ENCODE results near the gene SLC25A21.

The SLC25A21 gene

DNA sequence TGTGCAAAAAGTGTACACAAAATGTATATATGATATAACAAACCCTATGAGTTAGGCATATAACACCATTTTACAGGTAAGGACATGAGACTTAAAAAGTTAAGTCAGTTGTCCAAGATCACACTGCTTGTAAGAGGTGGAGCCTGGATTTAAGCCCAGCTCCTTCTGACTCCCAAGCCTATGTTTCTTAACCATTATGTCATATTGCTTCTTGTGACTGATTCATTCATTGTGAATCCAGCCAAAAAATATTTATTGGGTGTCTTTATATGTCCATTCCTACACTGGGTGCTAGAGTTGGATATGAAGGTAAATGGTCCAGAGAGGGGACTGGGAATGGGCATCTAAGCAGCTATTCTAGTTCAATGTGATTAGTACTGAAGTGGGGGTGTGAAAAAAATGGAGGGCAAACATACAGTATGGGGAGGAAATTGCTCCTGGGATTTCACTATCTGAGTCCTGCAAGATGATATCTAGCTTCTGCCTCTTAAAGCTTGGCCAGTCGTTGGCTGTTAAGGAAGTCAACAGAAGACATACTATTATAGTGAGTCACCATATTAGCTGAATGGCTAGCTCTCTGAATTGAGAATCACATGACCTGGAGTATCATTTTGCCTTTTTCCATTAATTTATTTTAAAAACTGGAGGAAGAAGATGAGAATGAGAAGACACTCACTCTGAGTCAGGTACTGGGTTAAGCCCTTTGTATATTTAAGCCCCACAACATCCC lies 481.9 kb downstream of the SLC25A21 start:
- no peak for DNase-seq (ENCODE audit: low read depth)
- no peak overlapping the region for H3K4me3 ChIP-seq (ENCODE audit: low read depth, low read length)
- TF ChIP-seq, protein P1, sequence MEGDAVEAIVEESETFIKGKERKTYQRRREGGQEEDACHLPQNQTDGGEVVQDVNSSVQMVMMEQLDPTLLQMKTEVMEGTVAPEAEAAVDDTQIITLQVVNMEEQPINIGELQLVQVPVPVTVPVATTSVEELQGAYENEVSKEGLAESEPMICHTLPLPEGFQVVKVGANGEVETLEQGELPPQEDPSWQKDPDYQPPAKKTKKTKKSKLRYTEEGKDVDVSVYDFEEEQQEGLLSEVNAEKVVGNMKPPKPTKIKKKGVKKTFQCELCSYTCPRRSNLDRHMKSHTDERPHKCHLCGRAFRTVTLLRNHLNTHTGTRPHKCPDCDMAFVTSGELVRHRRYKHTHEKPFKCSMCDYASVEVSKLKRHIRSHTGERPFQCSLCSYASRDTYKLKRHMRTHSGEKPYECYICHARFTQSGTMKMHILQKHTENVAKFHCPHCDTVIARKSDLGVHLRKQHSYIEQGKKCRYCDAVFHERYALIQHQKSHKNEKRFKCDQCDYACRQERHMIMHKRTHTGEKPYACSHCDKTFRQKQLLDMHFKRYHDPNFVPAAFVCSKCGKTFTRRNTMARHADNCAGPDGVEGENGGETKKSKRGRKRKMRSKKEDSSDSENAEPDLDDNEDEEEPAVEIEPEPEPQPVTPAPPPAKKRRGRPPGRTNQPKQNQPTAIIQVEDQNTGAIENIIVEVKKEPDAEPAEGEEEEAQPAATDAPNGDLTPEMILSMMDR (IDR thresholded peaks at IDR 0.05; ENCODE audit: low read depth, low read length, missing control alignments), result no peak

DNA sequence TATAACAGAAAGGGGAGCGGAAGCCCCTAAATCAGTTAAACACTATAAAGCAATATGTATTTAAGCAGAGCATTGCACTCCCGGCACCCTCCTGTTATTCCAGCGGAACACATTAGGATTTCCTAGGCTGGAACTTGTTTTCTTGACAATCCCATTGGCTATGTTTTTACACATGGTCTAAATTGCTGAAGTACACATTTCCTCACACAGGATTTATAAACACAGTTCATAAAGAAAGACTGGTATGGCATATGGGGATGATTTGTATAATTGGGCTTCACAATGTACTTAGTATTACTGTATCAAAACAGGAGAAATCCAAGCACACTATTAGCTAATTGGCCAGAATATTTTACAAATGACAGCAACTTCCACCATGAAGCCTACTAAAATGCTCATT lies 487.5 kb downstream of the SLC25A21 start:
- no peak overlapping the region for H3K4me3 ChIP-seq (ENCODE audit: low read depth, low read length)
- TF ChIP-seq, protein P1 (IDR thresholded peaks at IDR 0.05; ENCODE audit: low read depth, low read length, missing control alignments), result no peak
- DNase-seq (ENCODE audit: low read depth), result no peak

DNA sequence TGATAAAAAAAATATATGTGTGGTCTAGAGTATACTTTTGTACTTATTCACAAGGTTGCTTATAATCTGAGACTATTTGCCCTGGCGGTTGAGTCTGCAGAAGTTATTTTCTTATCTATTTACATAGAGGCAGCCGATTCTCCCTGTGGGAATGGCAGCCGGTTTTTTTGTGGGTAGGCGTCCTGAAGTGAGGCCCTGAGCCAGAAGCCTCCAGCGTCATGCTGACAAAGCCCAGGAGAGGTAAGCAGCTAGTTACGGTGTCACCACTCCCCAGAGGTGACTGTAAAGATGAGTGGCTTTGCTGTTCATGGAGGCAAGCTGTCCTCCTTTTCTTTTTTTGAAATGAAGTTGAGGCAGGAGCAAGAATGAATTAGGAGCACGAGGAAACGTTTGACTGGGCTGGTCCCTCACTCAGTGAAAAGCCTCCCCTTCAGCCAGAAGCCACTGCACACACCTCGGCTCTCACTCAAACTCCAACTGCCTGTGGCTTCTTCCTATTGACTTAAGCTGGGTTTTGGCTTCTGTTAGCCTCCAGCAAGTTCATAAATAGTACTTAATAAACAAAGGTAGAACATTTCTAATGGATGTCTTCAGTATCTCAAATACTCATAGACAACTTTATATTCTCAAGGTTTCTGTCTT lies 489.2 kb downstream of the SLC25A21 start:
- no peak overlapping the region for H3K4me3 ChIP-seq (ENCODE audit: low read depth, low read length)
- no peak for DNase-seq (ENCODE audit: low read depth)
- TF ChIP-seq, protein P1 (IDR thresholded peaks at IDR 0.05; ENCODE audit: low read depth, low read length, missing control alignments), result no peak

DNA sequence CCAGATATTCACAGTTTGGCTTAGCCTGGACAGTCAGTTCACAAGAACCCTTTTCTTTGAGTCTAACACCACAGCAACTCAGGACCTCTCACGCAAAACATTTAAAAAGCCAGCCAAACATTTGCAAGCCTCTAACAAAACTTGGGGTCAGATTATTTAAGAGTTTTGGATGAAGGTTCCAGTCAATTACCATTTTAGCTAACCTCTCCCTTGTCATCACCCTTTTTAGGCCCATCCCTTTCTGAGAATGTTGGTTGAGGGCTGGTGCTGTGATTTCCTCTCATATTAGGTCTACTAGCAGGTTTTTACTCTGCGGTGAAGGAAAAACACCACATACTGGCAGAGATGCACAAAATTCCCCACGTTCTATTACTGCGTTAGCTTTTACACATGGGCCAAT lies 490.1 kb downstream of the SLC25A21 start:
- no peak overlapping the region for H3K4me3 ChIP-seq (ENCODE audit: low read depth, low read length)
- TF ChIP-seq, protein P1 (IDR thresholded peaks at IDR 0.05; ENCODE audit: low read depth, low read length, missing control alignments), result no peak
- DNase-seq (ENCODE audit: low read depth), result no peak

DNA sequence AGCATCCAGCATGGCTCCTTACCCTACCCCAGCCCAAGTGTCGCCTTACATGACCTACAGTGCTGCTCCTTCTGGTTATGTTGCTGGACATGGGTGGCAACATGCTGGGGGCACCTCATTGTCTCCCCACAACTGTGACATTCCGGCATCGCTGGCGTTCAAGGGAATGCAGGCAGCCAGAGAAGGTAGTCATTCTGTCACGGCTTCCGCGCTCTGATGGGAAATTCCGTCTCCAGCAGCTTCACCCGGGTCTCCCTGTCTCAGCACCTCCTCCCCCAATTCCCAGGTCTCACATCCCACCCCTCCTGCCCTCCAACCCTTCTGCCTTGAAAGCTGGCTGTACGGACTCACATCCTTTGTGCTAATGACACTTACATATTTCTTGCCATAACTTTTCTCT lies 496.2 kb downstream of the SLC25A21 start:
- DNase-seq (ENCODE audit: low read depth), result no peak
- no peak overlapping the region for H3K4me3 ChIP-seq (ENCODE audit: low read depth, low read length)
- TF ChIP-seq, protein P1 (IDR thresholded peaks at IDR 0.05; ENCODE audit: low read depth, low read length, missing control alignments), result no peak

DNA sequence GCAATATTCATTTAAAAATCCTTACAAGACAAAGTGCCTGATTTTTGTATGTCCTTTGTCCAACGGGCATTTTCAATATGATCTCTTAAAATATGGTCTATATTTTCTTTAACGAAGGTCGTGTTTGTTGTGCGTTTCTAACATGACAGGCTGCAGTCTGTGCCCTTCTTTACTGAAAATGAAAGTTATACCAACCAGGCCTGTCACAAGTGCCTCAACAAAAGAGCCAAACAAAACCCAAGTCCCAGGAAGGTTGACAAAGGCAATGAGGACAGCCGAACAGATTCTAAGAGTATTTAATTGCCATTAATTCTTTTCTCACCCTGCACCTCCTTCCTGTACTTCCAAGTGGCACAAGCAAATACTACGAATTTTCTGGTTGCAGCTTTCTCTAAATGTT lies 496.8 kb downstream of the SLC25A21 start:
- no peak overlapping the region for H3K4me3 ChIP-seq (ENCODE audit: low read depth, low read length)
- TF ChIP-seq, protein P1 (IDR thresholded peaks at IDR 0.05; ENCODE audit: low read depth, low read length, missing control alignments), result no peak

DNA sequence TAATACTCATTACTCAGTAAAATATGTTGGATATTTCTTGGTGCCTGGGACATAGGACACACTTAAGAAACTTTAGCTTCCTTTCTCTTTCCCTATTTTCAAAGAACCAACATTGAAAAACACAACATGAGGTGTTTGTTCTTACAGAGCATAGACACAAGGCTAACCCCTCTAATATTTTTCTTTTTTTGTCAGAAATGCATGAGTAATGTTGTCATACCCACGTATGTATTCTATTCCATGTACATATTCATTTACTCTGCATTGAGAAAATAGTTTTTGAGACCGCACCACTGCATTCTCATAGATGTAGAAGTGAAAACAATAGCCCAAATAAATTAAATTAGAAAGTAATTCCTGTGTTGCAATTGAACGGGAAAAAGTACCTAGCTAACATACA lies 497.7 kb downstream of the SLC25A21 start:
- no peak overlapping the region for H3K4me3 ChIP-seq (ENCODE audit: low read depth, low read length)
- TF ChIP-seq, protein P1 (IDR thresholded peaks at IDR 0.05; ENCODE audit: low read depth, low read length, missing control alignments), result no peak
- DNase-seq (ENCODE audit: low read depth), result no peak

More for the DNA sequence above, 496.8 kb downstream of the SLC25A21 start:
- no peak for DNase-seq (ENCODE audit: low read depth)

Data from GM12864 (cell line).